GM23338 (cell line): ENCODE data around the gene ENTPD8. TPM values are rescaled to one million over a fixed set of nuclear protein-coding genes. Genes with fewer than 3 reads are reported as not detected.

Experiments
- ATAC-seq: fragments of 200-7000 bp; cut with Tn5 transposase; 3 replicates; pipeline ENCODE4 v1.9.1; 2020
- DNase-seq: peaks from one replicate; pipeline ENCODE4 v3.0.0-alpha.2; 2015; ENCODE audit warnings: low spot score
- H2AFZ ChIP-seq: fragments of 200-600 bp; sonication (generic); 2 replicates; pipeline ENCODE4 v1.8.0; 2016; ENCODE audit warnings: antibody characterized with exemption, mild to moderate bottlenecking, moderate library complexity
- H3F3A ChIP-seq: fragments of 200-600 bp; sonication (generic); replicated peaks from 2 replicates; pipeline ENCODE4 v1.8.0; 2017; ENCODE audit warnings: antibody characterized with exemption, mixed run types, low read depth
- H3K27ac ChIP-seq: fragments of 200-600 bp; sonication (generic); 2 replicates; pipeline ENCODE4 v1.6.1; 2016; ENCODE audit warnings: low read depth
- H3K27me3 ChIP-seq: fragments of 200-600 bp; sonication (generic); 2 replicates; pipeline ENCODE4 v1.8.0; 2016; ENCODE audit warnings: mild to moderate bottlenecking, mixed run types, moderate library complexity; ENCODE audit not compliant: insufficient read depth
- H3K36me3 ChIP-seq: fragments of 200-600 bp; sonication (generic); 2 replicates; pipeline ENCODE4 v1.8.0; 2016; ENCODE audit warnings: mild to moderate bottlenecking; ENCODE audit not compliant: insufficient read depth
- H3K4me1 ChIP-seq: fragments of 200-600 bp; sonication (generic); 2 replicates; pipeline ENCODE4 v1.8.0; 2016; ENCODE audit warnings: mild to moderate bottlenecking, moderate library complexity; ENCODE audit not compliant: insufficient read depth
- H3K4me2 ChIP-seq: fragments of 200-600 bp; sonication (generic); 2 replicates; pipeline ENCODE4 v1.7.1; 2017; ENCODE audit warnings: mixed run types
- H3K4me3 ChIP-seq: fragments of 200-600 bp; sonication (generic); 2 replicates; pipeline ENCODE4 v1.6.1; 2016; ENCODE audit warnings: mixed run types
- H3K79me2 ChIP-seq: fragments of 200-600 bp; sonication (generic); replicated peaks from 2 replicates; pipeline ENCODE4 v1.8.0; 2017; ENCODE audit warnings: mild to moderate bottlenecking; ENCODE audit not compliant: insufficient read depth
- H3K9me2 ChIP-seq: fragments of 200-600 bp; sonication (generic); 2 replicates; pipeline ENCODE4 v1.8.0; 2017; ENCODE audit not compliant: insufficient read depth
- H4K20me1 ChIP-seq: fragments of 200-600 bp; sonication (generic); replicated peaks from 2 replicates; pipeline ENCODE4 v1.8.0; 2017; ENCODE audit warnings: mild to moderate bottlenecking; ENCODE audit not compliant: insufficient read depth
- H3K27ac Mint-ChIP-seq: 2 replicates; pipeline ENCODE4 v1.8.0; 2020; ENCODE audit warnings: inconsistent platforms, mild to moderate bottlenecking, moderate library complexity, mixed read lengths
- H3K27me3 Mint-ChIP-seq: 3 replicates; pipeline ENCODE4 v1.8.0; 2022; ENCODE audit warnings: low read depth, mild to moderate bottlenecking, moderate library complexity, mixed read lengths, inconsistent platforms; ENCODE audit not compliant: insufficient read depth, poor library complexity
- H3K36me3 Mint-ChIP-seq: 3 replicates; pipeline ENCODE4 v1.8.0; 2021; ENCODE audit warnings: low read depth, mild to moderate bottlenecking, inconsistent platforms, moderate library complexity, mixed read lengths
- H3K4me1 Mint-ChIP-seq: 3 replicates; pipeline ENCODE4 v1.8.0; 2020; ENCODE audit warnings: mild to moderate bottlenecking, inconsistent platforms, mixed read lengths
- H3K4me3 Mint-ChIP-seq: 3 replicates; pipeline ENCODE4 v1.8.0; 2021; ENCODE audit warnings: moderate library complexity, mild to moderate bottlenecking, inconsistent platforms, mixed read lengths
- H3K9me3 Mint-ChIP-seq: 3 replicates; pipeline ENCODE4 v1.8.0; 2020; ENCODE audit warnings: moderate library complexity, mild to moderate bottlenecking, inconsistent platforms, mixed read lengths
- CREB1 ChIP-seq: fragments of 250-450 bp; sonication (Bioruptor Pico); IDR thresholded peaks from 2 replicates; pipeline ENCODE4 v1.5.0; 2020; ENCODE audit warnings: low read depth, mild to moderate bottlenecking, moderate library complexity
- EZH2 ChIP-seq: fragments of 200-600 bp; sonication (generic); IDR thresholded peaks from one replicate; pipeline ENCODE4 v1.8.0; 2017; ENCODE audit warnings: antibody characterized with exemption, mild to moderate bottlenecking, low read depth; ENCODE audit not compliant: unreplicated experiment
- EZH2phosphoT487 ChIP-seq: fragments of 200-600 bp; sonication (generic); IDR thresholded peaks from one replicate; pipeline ENCODE4 v1.8.1; 2018; ENCODE audit warnings: antibody characterized with exemption; ENCODE audit not compliant: unreplicated experiment
- JUNB ChIP-seq: IDR thresholded peaks from one replicate; pipeline ENCODE4 v1.6.1; 2016; ENCODE audit warnings: antibody characterized with exemption; ENCODE audit not compliant: unreplicated experiment
- NANOG ChIP-seq: IDR thresholded peaks from 2 replicates; pipeline ENCODE4 v1.6.1; 2016; ENCODE audit warnings: antibody characterized with exemption, borderline replicate concordance
- POLR2AphosphoS5 ChIP-seq: IDR thresholded peaks from 2 replicates; pipeline ENCODE4 v1.6.1; 2016; ENCODE audit warnings: antibody characterized with exemption, low read depth
- STAT1 ChIP-seq: IDR thresholded peaks from one replicate; pipeline ENCODE4 v1.6.1; 2016; ENCODE audit warnings: antibody characterized with exemption; ENCODE audit not compliant: unreplicated experiment
- ZNF114 ChIP-seq: fragments of 250-450 bp; sonication (Bioruptor Pico); IDR thresholded peaks from 2 replicates; pipeline ENCODE4 v1.5.0; 2020; ENCODE audit warnings: mild to moderate bottlenecking, moderate library complexity
- polyA plus RNA-seq: library from polyadenylated mRNA; unstranded; fragments of >200 nt; fragmentation: Nextera tagmentation; extraction: Ambion mirVana; gene quantifications from 2 replicates; pipeline ENCODE4 v1.2.1, GENCODE V29; 2016
- total RNA-seq: library from RNA; depleted of rRNA; stranded (reverse); fragments of >200 nt; shearing (Covaris generic); gene quantifications from 2 replicates; pipeline ENCODE4 v1.2.3, GENCODE V29; 2014
- TF ChIP-seq, protein P1 (sequence below), 2 experiments: fragments of 200-600 bp in 1 of 2; sonication (generic) in 1 of 2; conservative IDR thresholded peaks; 2 replicates each; pipeline versions ENCODE4 v1.5.1 to v1.6.1; 2016 to 2017; ENCODE audit warnings: antibody characterized with exemption in 2 of 2, low read depth in 2 of 2, mild to moderate bottlenecking in 2 of 2, moderate library complexity in 1 of 2
- TF ChIP-seq, protein P2 (sequence below): IDR thresholded peaks from 2 replicates; pipeline ENCODE4 v1.6.1; 2016; ENCODE audit warnings: antibody characterized with exemption
- TF ChIP-seq, protein P3 (sequence below): IDR thresholded peaks from one replicate; pipeline ENCODE4 v1.6.1; 2018; ENCODE audit warnings: antibody characterized with exemption; ENCODE audit not compliant: unreplicated experiment

The ENTPD8 gene
- total and polyA plus RNA-seq, 2 experiments from 2014 or later = 0.42 to 0.89 TPM

DNA sequence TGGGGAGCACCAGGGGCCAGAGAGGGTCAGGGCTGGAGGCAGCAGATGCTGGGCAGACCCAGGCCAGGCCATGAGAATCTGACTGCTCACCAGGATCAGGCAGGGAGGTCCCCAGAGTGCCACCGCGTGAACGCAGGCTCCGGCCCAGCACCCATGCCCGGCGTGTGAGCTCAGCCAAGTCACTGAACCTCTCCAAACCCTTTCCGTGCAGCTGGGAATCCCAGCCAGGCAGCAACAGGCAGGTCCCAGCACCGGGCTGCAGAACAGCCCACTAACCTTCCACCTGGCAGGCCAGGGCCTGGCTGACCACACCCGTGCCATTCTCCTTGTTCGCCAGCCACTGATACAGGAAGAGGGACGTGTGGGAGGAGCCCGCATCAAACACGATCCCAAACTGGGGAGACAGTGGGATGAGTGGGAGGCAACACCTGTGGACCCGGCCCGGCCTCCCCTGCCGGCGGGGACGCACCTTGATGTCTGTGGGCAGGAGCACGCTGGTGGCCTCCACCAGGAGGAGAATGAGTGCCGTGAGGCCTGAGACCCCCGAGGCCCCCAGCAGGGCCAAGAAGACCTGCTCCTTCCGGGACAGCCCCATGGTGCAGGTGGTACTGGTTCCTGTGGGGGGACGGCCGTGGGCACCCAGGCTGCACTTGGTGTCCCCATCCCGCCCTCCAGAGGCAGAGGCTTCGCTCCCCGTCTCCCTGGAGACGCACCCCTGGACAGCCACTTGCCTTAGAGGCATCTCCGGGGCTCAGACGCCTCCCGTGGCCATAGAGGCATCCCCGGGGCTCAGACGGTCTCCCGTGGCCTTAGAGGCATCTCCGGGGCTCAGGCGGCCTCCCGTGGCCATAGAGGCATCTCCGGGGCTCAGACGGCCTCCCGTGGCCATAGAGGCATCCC, 3.2 kb downstream of the ENTPD8 start (continued):
- TF ChIP-seq POLR2AphosphoS5 (no peak), NANOG (no peak)

DNA sequence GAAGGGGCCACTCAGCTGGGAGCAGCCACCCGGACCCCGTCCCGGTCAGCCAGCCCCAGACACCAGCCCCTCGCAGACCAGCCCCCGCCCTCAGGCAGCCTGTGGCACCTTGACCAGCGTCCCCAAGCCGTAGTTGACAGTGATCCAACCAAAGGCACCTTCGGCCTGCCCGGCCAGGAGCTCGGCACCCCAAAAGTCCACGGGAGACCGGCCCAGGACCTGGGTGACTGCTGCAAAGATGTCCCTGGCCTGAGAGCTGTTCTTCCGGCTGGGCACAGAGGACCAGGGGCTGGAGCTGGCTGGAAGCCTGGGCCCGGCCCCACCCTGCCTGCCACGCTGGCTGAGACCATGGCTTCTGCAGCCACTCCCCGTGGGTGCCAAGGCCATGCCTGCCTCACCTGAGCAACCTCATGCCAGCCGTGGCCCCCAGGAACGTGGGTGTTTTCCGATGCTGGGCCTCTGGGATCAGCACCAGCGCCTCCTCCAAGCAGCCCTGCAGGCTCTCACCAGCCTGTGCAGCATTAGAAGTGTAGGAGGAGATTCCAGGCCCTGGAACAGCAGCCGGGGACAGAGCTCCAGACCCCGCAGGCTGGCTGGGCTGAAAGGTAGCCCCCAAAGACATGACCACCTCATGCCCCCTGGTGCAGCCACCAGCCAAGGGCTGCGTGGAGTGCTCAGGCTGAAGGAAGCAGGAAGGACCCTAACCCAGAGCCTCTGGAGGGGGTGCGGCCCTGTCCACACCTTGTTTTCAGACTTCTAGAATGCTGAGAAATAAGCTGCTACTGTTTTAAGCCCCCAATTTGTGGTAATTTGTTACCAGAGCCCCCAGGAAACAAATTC, 4.2 kb downstream of the ENTPD8 start:
- H3K4me2 ChIP-seq = no peak overlapping the region
- peaks cover 2% of the 10 kb centered on the region; the same call in 1 of the 2 replicates for H3K4me1 ChIP-seq
- H4K20me1 ChIP-seq = no peaks in the 10 kb centered on the region
- H3K4me3 ChIP-seq = no peak overlapping the region
- H3F3A ChIP-seq = no peaks in the 10 kb centered on the region
- H3K27me3 ChIP-seq = no peaks in the 10 kb centered on the region
- DNase-seq (no peak), ATAC-seq (no peak)
- Mint-ChIP-seq H3K4me1 (peaks cover 1% of the 10 kb centered on the region; the same call in 2 of the 3 replicates), H3K36me3 (no peaks in the 10 kb centered on the region), H3K27ac (no peak overlapping the region), H3K27me3 (no peaks in the 10 kb centered on the region), H3K9me3 (no peaks in the 10 kb centered on the region), H3K4me3 (no peak overlapping the region)
- no peaks in the 10 kb centered on the region for H3K79me2 ChIP-seq
- no peaks in the 10 kb centered on the region for H3K9me2 ChIP-seq
- no peaks in the 10 kb centered on the region for H3K36me3 ChIP-seq
- no peak overlapping the region for H2AFZ ChIP-seq
- H3K27ac ChIP-seq = no peak overlapping the region
- TF ChIP-seq CREB1 (no peak), EZH2 (no peak), ZNF114 (CRISPR knock-in tag) (no peak), JUNB (no peak), EZH2phosphoT487 (no peak), NANOG (no peak), POLR2AphosphoS5 (no peak), STAT1 (no peak)
- TF ChIP-seq, protein P1, sequence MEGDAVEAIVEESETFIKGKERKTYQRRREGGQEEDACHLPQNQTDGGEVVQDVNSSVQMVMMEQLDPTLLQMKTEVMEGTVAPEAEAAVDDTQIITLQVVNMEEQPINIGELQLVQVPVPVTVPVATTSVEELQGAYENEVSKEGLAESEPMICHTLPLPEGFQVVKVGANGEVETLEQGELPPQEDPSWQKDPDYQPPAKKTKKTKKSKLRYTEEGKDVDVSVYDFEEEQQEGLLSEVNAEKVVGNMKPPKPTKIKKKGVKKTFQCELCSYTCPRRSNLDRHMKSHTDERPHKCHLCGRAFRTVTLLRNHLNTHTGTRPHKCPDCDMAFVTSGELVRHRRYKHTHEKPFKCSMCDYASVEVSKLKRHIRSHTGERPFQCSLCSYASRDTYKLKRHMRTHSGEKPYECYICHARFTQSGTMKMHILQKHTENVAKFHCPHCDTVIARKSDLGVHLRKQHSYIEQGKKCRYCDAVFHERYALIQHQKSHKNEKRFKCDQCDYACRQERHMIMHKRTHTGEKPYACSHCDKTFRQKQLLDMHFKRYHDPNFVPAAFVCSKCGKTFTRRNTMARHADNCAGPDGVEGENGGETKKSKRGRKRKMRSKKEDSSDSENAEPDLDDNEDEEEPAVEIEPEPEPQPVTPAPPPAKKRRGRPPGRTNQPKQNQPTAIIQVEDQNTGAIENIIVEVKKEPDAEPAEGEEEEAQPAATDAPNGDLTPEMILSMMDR (conservative IDR thresholded peaks at IDR 0.05; ENCODE audit: low read depth in 2 of 2) = no peak
- TF ChIP-seq, protein P2, sequence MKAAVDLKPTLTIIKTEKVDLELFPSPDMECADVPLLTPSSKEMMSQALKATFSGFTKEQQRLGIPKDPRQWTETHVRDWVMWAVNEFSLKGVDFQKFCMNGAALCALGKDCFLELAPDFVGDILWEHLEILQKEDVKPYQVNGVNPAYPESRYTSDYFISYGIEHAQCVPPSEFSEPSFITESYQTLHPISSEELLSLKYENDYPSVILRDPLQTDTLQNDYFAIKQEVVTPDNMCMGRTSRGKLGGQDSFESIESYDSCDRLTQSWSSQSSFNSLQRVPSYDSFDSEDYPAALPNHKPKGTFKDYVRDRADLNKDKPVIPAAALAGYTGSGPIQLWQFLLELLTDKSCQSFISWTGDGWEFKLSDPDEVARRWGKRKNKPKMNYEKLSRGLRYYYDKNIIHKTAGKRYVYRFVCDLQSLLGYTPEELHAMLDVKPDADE = no peak
- TF ChIP-seq, protein P3, sequence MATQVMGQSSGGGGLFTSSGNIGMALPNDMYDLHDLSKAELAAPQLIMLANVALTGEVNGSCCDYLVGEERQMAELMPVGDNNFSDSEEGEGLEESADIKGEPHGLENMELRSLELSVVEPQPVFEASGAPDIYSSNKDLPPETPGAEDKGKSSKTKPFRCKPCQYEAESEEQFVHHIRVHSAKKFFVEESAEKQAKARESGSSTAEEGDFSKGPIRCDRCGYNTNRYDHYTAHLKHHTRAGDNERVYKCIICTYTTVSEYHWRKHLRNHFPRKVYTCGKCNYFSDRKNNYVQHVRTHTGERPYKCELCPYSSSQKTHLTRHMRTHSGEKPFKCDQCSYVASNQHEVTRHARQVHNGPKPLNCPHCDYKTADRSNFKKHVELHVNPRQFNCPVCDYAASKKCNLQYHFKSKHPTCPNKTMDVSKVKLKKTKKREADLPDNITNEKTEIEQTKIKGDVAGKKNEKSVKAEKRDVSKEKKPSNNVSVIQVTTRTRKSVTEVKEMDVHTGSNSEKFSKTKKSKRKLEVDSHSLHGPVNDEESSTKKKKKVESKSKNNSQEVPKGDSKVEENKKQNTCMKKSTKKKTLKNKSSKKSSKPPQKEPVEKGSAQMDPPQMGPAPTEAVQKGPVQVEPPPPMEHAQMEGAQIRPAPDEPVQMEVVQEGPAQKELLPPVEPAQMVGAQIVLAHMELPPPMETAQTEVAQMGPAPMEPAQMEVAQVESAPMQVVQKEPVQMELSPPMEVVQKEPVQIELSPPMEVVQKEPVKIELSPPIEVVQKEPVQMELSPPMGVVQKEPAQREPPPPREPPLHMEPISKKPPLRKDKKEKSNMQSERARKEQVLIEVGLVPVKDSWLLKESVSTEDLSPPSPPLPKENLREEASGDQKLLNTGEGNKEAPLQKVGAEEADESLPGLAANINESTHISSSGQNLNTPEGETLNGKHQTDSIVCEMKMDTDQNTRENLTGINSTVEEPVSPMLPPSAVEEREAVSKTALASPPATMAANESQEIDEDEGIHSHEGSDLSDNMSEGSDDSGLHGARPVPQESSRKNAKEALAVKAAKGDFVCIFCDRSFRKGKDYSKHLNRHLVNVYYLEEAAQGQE = no peak
